Endothelial cell of umbilical vein (primary cell): ENCODE data around the gene RNH1. TPM values are rescaled to one million over a fixed set of nuclear protein-coding genes. Genes with fewer than 3 reads are reported as not detected.

Experiments
- BruUV-seq: library from RNA; stranded (reverse); fragments of 400-500 nt; replicated peaks from 2 replicates; lab custom pipeline; 2021; lab: Mats Ljungman, UMichigan
- CTCF ChIA-PET: fragments of 300-600, 350-600 bp; sonication (Branson Sonifier 250); formaldehyde crosslinking; loops from one replicate; lab custom pipeline; 2021; ENCODE audit warnings: antibody characterized with exemption, inconsistent platforms; lab: Charles Lee
- POLR2A ChIA-PET: fragments of 300-600, 350-600 bp; sonication (Branson Sonifier 250); formaldehyde crosslinking; loops from one replicate; lab custom pipeline; 2021; ENCODE audit warnings: antibody characterized with exemption, inconsistent platforms; lab: Charles Lee
- DNase-seq: peaks from one replicate; pipeline ENCODE4 v3.0.0-alpha.2; 2011; ENCODE audit warnings: low read depth, low spot score
- FAIRE-seq: peaks from 2 replicates; lab custom pipeline; 2011; peaks lifted over from hg19 to GRCh38; lab: Jason Lieb, UNC
- H2AFZ ChIP-seq: 2 replicates; pipeline ENCODE4 v1.6.0; 2012; ENCODE audit warnings: low read depth, low read length, control low read depth, inconsistent platforms
- H3K27ac ChIP-seq: 2 replicates; pipeline ENCODE4 v1.5.1; 2011; ENCODE audit warnings: low read depth, mild to moderate bottlenecking, control low read depth, low read length, moderate library complexity; ENCODE audit not compliant: insufficient read depth
- H3K27me3 ChIP-seq, 2 experiments: 2 replicates each; pipeline versions ENCODE4 v1.6.0 to v1.6.1; 2011; ENCODE audit warnings: low read length in 2 of 2, mixed read lengths in 1 of 2; ENCODE audit not compliant: control insufficient read depth in 2 of 2, insufficient read depth in 2 of 2
- H3K36me3 ChIP-seq, 2 experiments: 2 replicates in 1 of 2; 3 replicates in 1 of 2; pipeline ENCODE4 v1.5.1; 2011; ENCODE audit warnings: low read length in 2 of 2, mild to moderate bottlenecking in 1 of 2, moderate library complexity in 1 of 2; ENCODE audit not compliant: control insufficient read depth in 2 of 2, insufficient read depth in 2 of 2; ENCODE audit errors: extremely low read depth in 1 of 2
- H3K4me1 ChIP-seq: 3 replicates; pipeline ENCODE4 v1.5.1; 2011; ENCODE audit warnings: mild to moderate bottlenecking, low read length; ENCODE audit not compliant: control insufficient read depth, insufficient read depth; ENCODE audit errors: extremely low read depth
- H3K4me2 ChIP-seq: 2 replicates; pipeline ENCODE4 v1.6.1; 2011; ENCODE audit warnings: low read length, control low read depth, mixed read lengths; ENCODE audit not compliant: insufficient read depth
- H3K4me3 ChIP-seq, 3 experiments: fragments of 200-600 bp in 1 of 3; sonication (generic), shearing (Covaris generic) in 1 of 3; replicated peaks in 1 of 3; 2 replicates each; pipeline ENCODE4 v1.5.1; 2011 to 2016; ENCODE audit warnings: control low read depth in 3 of 3, low read length in 3 of 3, mild to moderate bottlenecking in 2 of 3, inconsistent platforms in 1 of 3, low read depth in 1 of 3, moderate library complexity in 1 of 3; ENCODE audit not compliant: insufficient read depth in 1 of 3
- H3K79me2 ChIP-seq: 2 replicates; pipeline ENCODE4 v1.6.0; 2012; ENCODE audit warnings: low read length, inconsistent platforms; ENCODE audit not compliant: control insufficient read depth, insufficient read depth
- H3K9ac ChIP-seq: replicated peaks from 2 replicates; pipeline ENCODE3; 2011; ENCODE audit warnings: low read length, control low read depth; ENCODE audit not compliant: insufficient read depth; ENCODE audit errors: extremely low read depth
- H3K9me1 ChIP-seq: replicated peaks from 3 replicates; pipeline ENCODE4 v1.6.0; 2011; ENCODE audit warnings: mild to moderate bottlenecking, low read length; ENCODE audit not compliant: control insufficient read depth, insufficient read depth; ENCODE audit errors: extremely low read depth
- H3K9me3 ChIP-seq: replicated peaks from 2 replicates; pipeline ENCODE4 v1.5.1; 2012; ENCODE audit warnings: low read length, inconsistent platforms; ENCODE audit not compliant: control insufficient read depth, insufficient read depth
- H4K20me1 ChIP-seq: replicated peaks from 2 replicates; pipeline ENCODE3; 2011; ENCODE audit warnings: mild to moderate bottlenecking, low read length; ENCODE audit not compliant: control insufficient read depth, insufficient read depth; ENCODE audit errors: extremely low read depth
- CTCF ChIP-seq, 2 donors: IDR thresholded peaks; 1 replicate in 1 of 2; 2 replicates in 1 of 2; pipeline ENCODE4 v1.5.1; 2011; ENCODE audit warnings: low read length in 2 of 2, mild to moderate bottlenecking in 2 of 2, moderate library complexity in 2 of 2, control low read depth in 1 of 2, inconsistent platforms in 1 of 2, low read depth in 1 of 2; ENCODE audit not compliant: insufficient read depth in 1 of 2; ENCODE audit errors: extremely low read depth in 1 of 2
- EZH2 ChIP-seq: IDR thresholded peaks from 2 replicates; pipeline ENCODE4 v1.6.1; 2012; ENCODE audit warnings: borderline replicate concordance, low read depth, mild to moderate bottlenecking, moderate library complexity, low read length, inconsistent platforms; ENCODE audit not compliant: severe bottlenecking
- FOS ChIP-seq: IDR thresholded peaks from 2 replicates; pipeline ENCODE4 v1.6.1; 2011; ENCODE audit warnings: mild to moderate bottlenecking, low read length, moderate library complexity, borderline replicate concordance; ENCODE audit not compliant: insufficient read depth
- GATA2 ChIP-seq: IDR thresholded peaks from 2 replicates; pipeline ENCODE4 v1.7.0; 2011; ENCODE audit warnings: low read depth, mild to moderate bottlenecking, moderate library complexity, mixed read lengths, low read length; ENCODE audit not compliant: insufficient read length, insufficient read depth
- JUN ChIP-seq: IDR thresholded peaks from 2 replicates; pipeline ENCODE4 v1.6.1; 2011; ENCODE audit warnings: borderline replicate concordance, low read depth; ENCODE audit not compliant: insufficient read length, insufficient read depth
- MYC ChIP-seq: IDR thresholded peaks from one replicate; pipeline ENCODE4 v1.6.1; 2011; ENCODE audit warnings: mild to moderate bottlenecking, low read depth, low read length
- POLR2A ChIP-seq: IDR thresholded peaks from 2 replicates; pipeline ENCODE4 v1.6.1; 2012; ENCODE audit warnings: low read depth, mild to moderate bottlenecking, control low read depth, low read length
- POLR2AphosphoS5 ChIP-seq: IDR thresholded peaks from 2 replicates; pipeline ENCODE4 v1.6.1; 2012; ENCODE audit warnings: low read depth, mild to moderate bottlenecking, control low read depth, low read length, moderate library complexity; ENCODE audit not compliant: insufficient read depth
- dilution Hi-C: fragments of 300-500 bp; cut with MboI; formaldehyde crosslinking; loops from one replicate; pipeline ENCODE4 v1.15.0; 2019; ENCODE audit warnings: low sequenced_read_pairs; ENCODE audit not compliant: extremely low pct_ligation_motif_present
- intact Hi-C: fragments of 100-400 bp; cut with micrococcal nuclease; formaldehyde crosslinking; loops from one replicate; pipeline ENCODE4 v1.10.0; 2022
- polyA plus RNA-seq, 4 experiments: library from polyadenylated mRNA; depleted of rRNA in 3 of 4; stranded (reverse) in 3 of 4; unstranded in 1 of 4; fragments of >200 nt; gene quantifications; 2 replicates each; pipeline versions ENCODE4 v1.2.1 to v1.2.3, GENCODE V29; 2011 to 2012; ENCODE audit warnings: missing spikeins in 1 of 4
- total RNA-seq: library from RNA; stranded (reverse); gene quantifications from 2 replicates; pipeline ENCODE4 v1.2.3, GENCODE V29; 2021
- TF ChIP-seq, protein P1 (sequence below): IDR thresholded peaks from 2 replicates; pipeline ENCODE4 v1.6.1; 2011; ENCODE audit not compliant: insufficient read depth, insufficient read length

The RNH1 gene
- total and polyA plus RNA-seq, 2 donors (not counting 3 experiments of a cell fraction or from before 2014, with no cell fraction given), result 144 to 198 TPM

- Histone ChIP-seq H2AFZ (no peak overlapping the region), H3K27me3 (no peaks in the 10 kb centered on the region), H4K20me1 (no peaks in the 10 kb centered on the region), H3K4me2 (no peak overlapping the region), H3K79me2 (peaks cover 13% of the 10 kb centered on the region), H3K4me3 (no peak overlapping the region), H3K4me1 (no peaks in the 10 kb centered on the region), H3K9me1 (no peaks in the 10 kb centered on the region), H3K9me3 (no peaks in the 10 kb centered on the region), H3K9ac (no peak overlapping the region), H3K27ac (no peak overlapping the region), H3K36me3 (peaks cover 0 to 15% of the 10 kb centered on the region in 2 experiments)
- CTCF ChIA-PET, result no interaction called here
- POLR2A ChIA-PET, result no interaction called here
- dilution Hi-C loops, result no loop called here
- BruUV-seq, result no TSS peak
- no peak for TF ChIP-seq POLR2AphosphoS5
- no peak for TF ChIP-seq GATA2
- TF ChIP-seq MYC, result no peak
- TF ChIP-seq JUN, result no peak
- TF ChIP-seq FOS, result no peak
- no peak for TF ChIP-seq EZH2
- no peak for TF ChIP-seq POLR2A
- TF ChIP-seq, protein P1, sequence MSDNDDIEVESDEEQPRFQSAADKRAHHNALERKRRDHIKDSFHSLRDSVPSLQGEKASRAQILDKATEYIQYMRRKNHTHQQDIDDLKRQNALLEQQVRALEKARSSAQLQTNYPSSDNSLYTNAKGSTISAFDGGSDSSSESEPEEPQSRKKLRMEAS, result no peak
- TF ChIP-seq CTCF (IDR thresholded peaks at IDR 0.05; ENCODE audit: extremely low read depth in 1 of 2, insufficient read depth in 1 of 2, low read depth in 1 of 2, low read length in 2 of 2), result no peak
- FAIRE-seq (no peak), DNase-seq (no peak)
- intact Hi-C loops, result no loop called here
These were observed 44.7 kb downstream of the RNH1 start for GRCh38 chr11:462107-462890.
